HepG2 (cell line): ENCODE data around the gene EHBP1. TPM values are rescaled to one million over a fixed set of nuclear protein-coding genes. Genes with fewer than 3 reads are reported as not detected.
A peak's percentile ranks its signal among the peaks of the same experiment; 100 is the strongest.

ENCODE experiments used
- ELK4 ChIP-seq: sonication (generic); formaldehyde crosslinking; IDR thresholded peaks from 2 replicates; pipeline ENCODE4 v1.9.0; 2021; ENCODE audit warnings: missing genetic modification reagents, borderline replicate concordance
- FOXA3 ChIP-seq: IDR thresholded peaks from 2 replicates; pipeline ENCODE4 v1.6.1; 2016; ENCODE audit warnings: missing genetic modification reagents, missing compliant biosample characterization
- GATAD2A ChIP-seq: IDR thresholded peaks from 2 replicates; pipeline ENCODE4 v1.6.1; 2016
- HNF4A ChIP-seq: sonication (generic); formaldehyde crosslinking; IDR thresholded peaks from 2 replicates; pipeline ENCODE4 v1.4.0; 2020; ENCODE audit warnings: missing genetic modification reagents
- HOXA5 ChIP-seq: sonication (generic); formaldehyde crosslinking; IDR thresholded peaks from 2 replicates; pipeline ENCODE4 v1.4.0; 2020; ENCODE audit warnings: missing genetic modification reagents
- IKZF4 ChIP-seq: sonication (generic); formaldehyde crosslinking; IDR thresholded peaks from 2 replicates; pipeline ENCODE4 v1.5.1; 2020; ENCODE audit warnings: borderline replicate concordance, mild to moderate bottlenecking, low read depth, missing genetic modification reagents; ENCODE audit errors: not compliant biosample characterization
- KDM4B ChIP-seq: sonication (generic); formaldehyde crosslinking; IDR thresholded peaks from 2 replicates; pipeline ENCODE4 v1.4.0; 2020; ENCODE audit warnings: missing genetic modification reagents
- KMT2A ChIP-seq: sonication (generic); formaldehyde crosslinking; IDR thresholded peaks from 2 replicates; pipeline ENCODE4 v1.4.0; 2020; ENCODE audit warnings: missing genetic modification reagents
- MBD4 ChIP-seq: IDR thresholded peaks from 2 replicates; pipeline ENCODE4 v1.6.1; 2012; ENCODE audit warnings: low read length, inconsistent platforms, borderline replicate concordance
- MEF2D ChIP-seq: sonication (generic); formaldehyde crosslinking; IDR thresholded peaks from 2 replicates; pipeline ENCODE4 v1.5.1; 2020; ENCODE audit warnings: mild to moderate bottlenecking, missing genetic modification reagents
- NFAT5 ChIP-seq: sonication (generic); formaldehyde crosslinking; IDR thresholded peaks from 2 replicates; pipeline ENCODE4 v1.4.0; 2020; ENCODE audit warnings: missing genetic modification reagents
- SMAD9 ChIP-seq: sonication (generic); formaldehyde crosslinking; IDR thresholded peaks from 2 replicates; pipeline ENCODE4 v1.5.1; 2020; ENCODE audit warnings: mild to moderate bottlenecking, missing genetic modification reagents
- SOX5 ChIP-seq: IDR thresholded peaks from 2 replicates; pipeline ENCODE4 v1.6.1; 2016; ENCODE audit warnings: borderline replicate concordance
- ZBTB43 ChIP-seq: sonication (generic); formaldehyde crosslinking; conservative IDR thresholded peaks from 2 replicates; pipeline ENCODE4 v1.4.0; 2020; ENCODE audit warnings: missing genetic modification reagents
- ZFX ChIP-seq: sonication (generic); formaldehyde crosslinking; IDR thresholded peaks from 2 replicates; pipeline ENCODE4 v1.4.0; 2020; ENCODE audit warnings: mild to moderate bottlenecking, low read depth, missing genetic modification reagents, moderate library complexity
- ZNF263 ChIP-seq: sonication (generic); formaldehyde crosslinking; IDR thresholded peaks from 2 replicates; pipeline ENCODE4 v1.4.0; 2020; ENCODE audit warnings: missing genetic modification reagents
- ZNF331 ChIP-seq: sonication (generic); formaldehyde crosslinking; IDR thresholded peaks from 2 replicates; pipeline ENCODE4 v1.4.0; 2020; ENCODE audit warnings: missing genetic modification reagents
- ZNF556 ChIP-seq: sonication (generic); formaldehyde crosslinking; IDR thresholded peaks from 2 replicates; pipeline ENCODE4 v1.4.0; 2020; ENCODE audit warnings: mild to moderate bottlenecking, missing genetic modification reagents, borderline replicate concordance
- ZNF747 ChIP-seq: sonication (generic); formaldehyde crosslinking; IDR thresholded peaks from 2 replicates; pipeline ENCODE4 v1.8.1; 2023; ENCODE audit warnings: missing genetic modification reagents, mild to moderate bottlenecking, borderline replicate concordance
- ZNF772 ChIP-seq: sonication (generic); formaldehyde crosslinking; IDR thresholded peaks from 2 replicates; pipeline ENCODE4 v1.5.0; 2020; ENCODE audit warnings: mild to moderate bottlenecking, missing genetic modification reagents
- ZSCAN9 ChIP-seq: IDR thresholded peaks from 2 replicates; pipeline ENCODE4 v1.6.1; 2016; ENCODE audit warnings: borderline replicate concordance
- polyA plus RNA-seq, 8 experiments: library from polyadenylated mRNA; depleted of rRNA in 3 of 8; stranded (reverse) in 7 of 8; unstranded in 1 of 8; fragments of >200 nt; fragmentation: Illumina TruSeq in 4 of 8; extraction: Trizol in 4 of 8; gene quantifications; 2 replicates each; pipeline versions ENCODE4 v1.2.1 to v1.2.3, GENCODE V29; 2011 to 2016; ENCODE audit warnings: low read depth in 4 of 8, missing spikeins in 1 of 8, mixed read lengths in 1 of 8; ENCODE audit not compliant: insufficient read depth in 1 of 8
- total RNA-seq, 5 experiments: library from RNA; depleted of rRNA; stranded (reverse); fragments of >200 nt; fragmentation: Illumina TruSeq; extraction: Trizol; gene quantifications; 2 replicates each; pipeline ENCODE4 v1.2.3, GENCODE V29; 2016; ENCODE audit warnings: low read depth in 1 of 5

Gene EHBP1
- total and polyA plus RNA-seq, 2 of the 13 experiments (the other 11 are each of a cell fraction or from before 2014, with no cell fraction given) = 93.5 to 146 TPM

- TF ChIP-seq ZNF556 (CRISPR knock-in tag) = 0 out of 2 replicates have a peak, but pooled peaks have one; percentile 35
- peak; percentile 45; the same call in 1 of the 2 replicates for TF ChIP-seq NFAT5 (CRISPR knock-in tag)
- no peak for TF ChIP-seq ZNF263 (CRISPR knock-in tag)
- peak; percentile 39; the same call in 1 of the 2 replicates for TF ChIP-seq FOXA3
- peak; percentile 84 for TF ChIP-seq ZFX
- 0 out of 2 replicates have a peak, but pooled peaks have one; percentile 17 for TF ChIP-seq HNF4A (CRISPR knock-in tag)
- TF ChIP-seq MBD4 = 0 out of 2 replicates have a peak, but pooled peaks have one; percentile 6
- 0 out of 2 replicates have a peak, but pooled peaks have one; percentile 55 for TF ChIP-seq HOXA5 (CRISPR knock-in tag)
- TF ChIP-seq ZNF772 (CRISPR knock-in tag) = no peak
- TF ChIP-seq MEF2D (CRISPR knock-in tag) = peak; percentile 18; the same call in 1 of the 2 replicates
- TF ChIP-seq GATAD2A (CRISPR knock-in tag) = peak; percentile 45; the same call in 1 of the 2 replicates
- no peak for TF ChIP-seq KDM4B (CRISPR knock-in tag)
- no peak for TF ChIP-seq ELK4 (CRISPR knock-in tag)
- 0 out of 2 replicates have a peak, but pooled peaks have one; percentile 19 for TF ChIP-seq ZSCAN9 (CRISPR knock-in tag)
- TF ChIP-seq SOX5 (CRISPR knock-in tag) = peak; percentile 19; the same call in 1 of the 2 replicates
- TF ChIP-seq ZNF331 (CRISPR knock-in tag) = peak; percentile 14; the same call in 1 of the 2 replicates
- TF ChIP-seq ZBTB43 (CRISPR knock-in tag) = peak; percentile 56; the same call in 1 of the 2 replicates
- TF ChIP-seq ZNF747 = peak; percentile 66; the same call in 1 of the 2 replicates
- TF ChIP-seq KMT2A (CRISPR knock-in tag) = peak; percentile 41; the same call in 1 of the 2 replicates
- TF ChIP-seq SMAD9 (CRISPR knock-in tag) = peak; percentile 54; the same call in 1 of the 2 replicates
- TF ChIP-seq IKZF4 (CRISPR knock-in tag) = peak; percentile 32
These were observed 1.4 kb downstream of the EHBP1 start (continued) for GRCh38 chr2:62706721-62707521.
